ENCODE results near the gene LCMT1.

DNA sequence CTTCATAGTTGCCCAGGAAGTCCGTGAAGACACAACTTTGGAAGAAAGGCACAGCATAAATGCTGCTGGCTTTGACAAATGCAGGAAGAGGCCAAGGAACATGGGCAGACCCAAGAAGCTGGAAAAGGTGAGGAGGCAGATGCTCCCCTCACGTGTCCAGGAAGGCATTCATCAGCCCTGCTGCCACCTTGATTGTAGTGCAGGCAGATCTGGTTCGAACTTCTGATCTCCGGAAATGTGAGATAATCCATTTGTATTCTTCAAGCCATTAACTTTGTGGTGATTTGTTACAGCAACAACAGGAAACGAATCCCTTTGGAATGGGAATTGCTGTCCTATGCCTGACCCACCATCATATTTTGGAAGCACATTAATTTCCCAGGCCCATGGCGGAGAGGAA, 28.5 kb upstream of the LCMT1 start:
- TF ChIP-seq CTCF (conservative IDR thresholded peaks at IDR 0.05) = no peak
- no peak for TF ChIP-seq ZFX (IDR thresholded peaks at IDR 0.05)
